ENCODE results near the gene ADAMTS16.

- TF ChIP-seq CTCF (IDR thresholded peaks at IDR 0.05; ENCODE audit: low read length) (no peak), EZH2 (IDR thresholded peaks at IDR 0.05; ENCODE audit: borderline replicate concordance, low read length) (no peak)
Observed at GRCh38 chr5:5116956-5117355, 23.2 kb upstream of the ADAMTS16 start.
